Measurements from ENCODE around the gene TRPM3.

TRPM3 gene

GRCh38 chr9:70959366-70959765 lies 162.1 kb downstream of the TRPM3 start:
- CTCF ChIA-PET, result no interaction called here
- DNase-seq (ENCODE audit: extremely low spot score), result no peak
- TF ChIP-seq, protein P1, sequence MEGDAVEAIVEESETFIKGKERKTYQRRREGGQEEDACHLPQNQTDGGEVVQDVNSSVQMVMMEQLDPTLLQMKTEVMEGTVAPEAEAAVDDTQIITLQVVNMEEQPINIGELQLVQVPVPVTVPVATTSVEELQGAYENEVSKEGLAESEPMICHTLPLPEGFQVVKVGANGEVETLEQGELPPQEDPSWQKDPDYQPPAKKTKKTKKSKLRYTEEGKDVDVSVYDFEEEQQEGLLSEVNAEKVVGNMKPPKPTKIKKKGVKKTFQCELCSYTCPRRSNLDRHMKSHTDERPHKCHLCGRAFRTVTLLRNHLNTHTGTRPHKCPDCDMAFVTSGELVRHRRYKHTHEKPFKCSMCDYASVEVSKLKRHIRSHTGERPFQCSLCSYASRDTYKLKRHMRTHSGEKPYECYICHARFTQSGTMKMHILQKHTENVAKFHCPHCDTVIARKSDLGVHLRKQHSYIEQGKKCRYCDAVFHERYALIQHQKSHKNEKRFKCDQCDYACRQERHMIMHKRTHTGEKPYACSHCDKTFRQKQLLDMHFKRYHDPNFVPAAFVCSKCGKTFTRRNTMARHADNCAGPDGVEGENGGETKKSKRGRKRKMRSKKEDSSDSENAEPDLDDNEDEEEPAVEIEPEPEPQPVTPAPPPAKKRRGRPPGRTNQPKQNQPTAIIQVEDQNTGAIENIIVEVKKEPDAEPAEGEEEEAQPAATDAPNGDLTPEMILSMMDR (IDR thresholded peaks at IDR 0.05; ENCODE audit: control extremely low read depth, extremely low read depth, low read depth, missing control alignments), result no peak
- POLR2A ChIA-PET, result no interaction called here

GRCh38 chr9:70954596-70955143 lies 166.8 kb downstream of the TRPM3 start:
- ChIA-PET POLR2A (no interaction called here), CTCF (interaction anchor here (1.0 to 1.4 kb wide), 2 partner anchors 10 to 16 kb away, joined by 3 to 5 read pairs; no protein-coding TSS in a partner anchor)
- TF ChIP-seq, protein P1 (IDR thresholded peaks at IDR 0.05; ENCODE audit: control extremely low read depth, extremely low read depth, low read depth, missing control alignments), result no peak
- DNase-seq (ENCODE audit: extremely low spot score), result no peak

- TF ChIP-seq, protein P1 (IDR thresholded peaks at IDR 0.05; ENCODE audit: control extremely low read depth, extremely low read depth, low read depth, missing control alignments), result no peak
- no peak for DNase-seq (ENCODE audit: extremely low spot score)
- POLR2A ChIA-PET, result no interaction called here
- CTCF ChIA-PET, result interaction anchor here (1.4 kb wide), 1 partner anchor 17 kb away, joined by 5 read pairs; no protein-coding TSS in a partner anchor
Measured at GRCh38 chr9:70954126-70954525, 167.3 kb downstream of the TRPM3 start.

GRCh38 chr9:70951749-70952727 lies 169.4 kb downstream of the TRPM3 start:
- ChIA-PET POLR2A (no interaction called here), CTCF (interaction anchor here (0.9 to 1.4 kb wide), 4 partner anchors 11 to 29 kb away, joined by 3 to 6 read pairs (median 4); no protein-coding TSS in a partner anchor)
- DNase-seq (ENCODE audit: extremely low spot score), result no peak
- TF ChIP-seq, protein P1 (IDR thresholded peaks at IDR 0.05; ENCODE audit: control extremely low read depth, extremely low read depth, low read depth, missing control alignments), result no peak

GRCh38 chr9:70950270-70950669 lies 171.2 kb downstream of the TRPM3 start:
- TF ChIP-seq, protein P1 (IDR thresholded peaks at IDR 0.05; ENCODE audit: control extremely low read depth, extremely low read depth, low read depth, missing control alignments), result no peak
- POLR2A ChIA-PET, result no interaction called here
- DNase-seq (ENCODE audit: extremely low spot score), result no peak
- CTCF ChIA-PET, result interaction anchor here (0.8 to 1.1 kb wide), 2 partner anchors 11 to 14 kb away, joined by 3 to 4 read pairs; no protein-coding TSS in a partner anchor

DNA sequence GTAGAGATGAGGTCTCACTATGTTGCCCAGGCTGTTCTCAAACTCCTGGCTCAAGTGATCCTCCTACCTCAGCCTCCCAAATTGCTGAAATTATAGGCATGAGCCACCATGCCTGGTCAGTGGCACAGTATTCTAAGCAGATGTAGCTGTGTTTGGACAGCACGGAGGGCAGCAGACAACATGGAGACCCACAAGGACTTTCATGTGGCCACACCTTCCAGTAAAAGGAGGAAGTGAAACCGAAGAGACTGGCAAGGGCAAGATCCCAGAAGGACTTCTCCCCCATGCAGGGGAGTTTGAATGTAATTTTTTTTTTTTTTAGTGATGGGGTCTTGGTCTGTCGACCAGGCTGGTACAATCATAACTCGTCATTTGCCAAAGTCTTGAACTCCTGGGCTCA lies 172.2 kb downstream of the TRPM3 start:
- CTCF ChIA-PET, result interaction anchor here (0.8 kb wide), 1 partner anchor 13 kb away, joined by 3 read pairs; no protein-coding TSS in a partner anchor
- no peak for DNase-seq (ENCODE audit: extremely low spot score)
- POLR2A ChIA-PET, result no interaction called here
- TF ChIP-seq, protein P1 (IDR thresholded peaks at IDR 0.05; ENCODE audit: control extremely low read depth, extremely low read depth, low read depth, missing control alignments), result no peak
